DMS 273 treated with DMSO at 0.1 percent for 48 hours (cell line): ENCODE results near the gene SMCO3.

ENCODE experiments used
- DNase-seq: peaks from one replicate; lab custom pipeline; 2025; lab: John Stamatoyannopoulos, UW

The SMCO3 gene

DNA sequence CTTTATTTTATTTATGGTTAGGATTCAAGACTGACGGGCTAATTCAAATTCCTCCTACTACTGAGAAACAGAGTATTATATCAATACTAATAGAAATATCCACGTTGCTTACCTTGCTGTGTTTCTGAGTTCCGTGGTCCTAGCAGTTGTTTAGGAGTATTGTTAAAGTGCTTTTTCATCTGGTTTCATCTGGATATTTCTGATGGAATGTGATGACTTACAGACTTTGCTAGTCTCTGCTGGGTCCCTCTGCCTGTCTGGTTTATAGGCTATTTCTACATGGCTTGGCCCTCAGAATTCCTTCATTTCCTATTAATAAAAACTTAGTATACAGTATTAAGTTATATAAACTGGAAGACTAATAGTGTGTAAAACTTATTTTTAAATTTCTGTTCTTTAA is at the start of gene SMCO3:
Gene SMCO3 (minus strand): TSS at position 169 of the 400 bp plus-strand sequence. CDS start 7,502 bp downstream, outside the sequence.
- no peak for DNase-seq

DNA sequence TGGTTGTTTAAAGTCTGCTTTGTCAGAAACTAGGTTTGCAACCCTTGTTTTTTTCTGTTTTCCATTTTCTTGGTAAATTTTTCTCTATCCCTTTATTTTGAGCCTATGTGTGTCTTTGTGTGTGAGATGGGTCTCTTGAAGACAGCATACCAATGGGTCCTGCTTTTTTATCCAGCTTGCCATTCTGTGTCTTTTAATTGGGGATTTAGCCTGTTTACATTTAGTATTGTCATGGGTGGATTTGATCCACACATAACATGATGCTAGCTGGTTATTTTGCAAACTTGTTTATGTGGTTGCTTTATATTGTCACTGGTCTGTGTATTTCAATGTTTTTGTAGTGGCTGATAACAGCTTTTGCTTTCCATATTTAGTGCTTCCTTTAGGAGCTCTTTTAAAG is 46.5 kb upstream of the SMCO3 start:
- DNase-seq: no peak

DNA sequence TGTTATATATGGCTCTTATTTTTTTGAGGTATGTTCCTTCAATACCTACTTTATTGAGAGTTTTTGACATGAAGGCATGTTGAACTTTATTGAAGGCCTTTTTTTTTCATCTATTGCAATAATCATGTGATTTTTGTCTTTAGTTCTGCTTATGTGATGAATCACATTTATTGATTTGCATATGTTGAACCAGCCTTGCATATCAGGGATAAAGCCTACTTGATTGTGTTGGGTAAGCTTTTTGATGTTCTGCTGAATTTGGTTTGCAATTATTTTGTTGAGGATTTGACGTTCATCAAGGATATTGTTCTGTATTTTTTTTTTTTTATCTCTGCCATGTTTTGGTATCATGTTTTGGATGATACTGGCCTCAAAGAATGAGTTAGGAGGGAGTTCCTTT is 44.5 kb upstream of the SMCO3 start:
- DNase-seq: no peak

DNA sequence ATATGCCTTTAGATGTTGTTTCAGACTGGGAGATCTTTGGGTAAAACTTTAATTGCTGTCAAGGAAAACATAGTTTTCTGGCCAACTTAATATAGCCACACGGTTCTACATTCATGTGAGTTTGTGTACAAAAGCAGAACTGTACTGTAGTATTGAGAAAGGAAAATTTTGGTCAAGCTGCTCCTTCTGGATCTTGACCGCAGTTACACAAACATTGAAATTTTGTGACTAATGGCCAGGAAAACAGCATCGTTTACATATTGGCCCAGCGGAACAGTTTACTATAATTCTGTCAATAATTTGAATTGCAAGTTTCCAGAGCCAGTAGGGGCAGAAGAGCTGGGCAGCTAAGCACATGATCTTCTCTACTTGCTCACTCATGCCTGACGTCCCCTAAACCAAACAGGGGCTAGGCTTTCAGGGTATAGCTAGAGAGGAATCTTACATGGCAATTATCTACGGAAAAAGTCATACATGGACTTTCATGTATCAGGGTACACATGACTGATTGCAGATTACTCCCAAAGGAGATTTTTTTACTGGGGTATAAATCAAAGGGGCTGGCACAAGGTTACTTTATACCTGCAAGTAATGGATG is 40.7 kb upstream of the SMCO3 start:
- DNase-seq: no peak

DNA sequence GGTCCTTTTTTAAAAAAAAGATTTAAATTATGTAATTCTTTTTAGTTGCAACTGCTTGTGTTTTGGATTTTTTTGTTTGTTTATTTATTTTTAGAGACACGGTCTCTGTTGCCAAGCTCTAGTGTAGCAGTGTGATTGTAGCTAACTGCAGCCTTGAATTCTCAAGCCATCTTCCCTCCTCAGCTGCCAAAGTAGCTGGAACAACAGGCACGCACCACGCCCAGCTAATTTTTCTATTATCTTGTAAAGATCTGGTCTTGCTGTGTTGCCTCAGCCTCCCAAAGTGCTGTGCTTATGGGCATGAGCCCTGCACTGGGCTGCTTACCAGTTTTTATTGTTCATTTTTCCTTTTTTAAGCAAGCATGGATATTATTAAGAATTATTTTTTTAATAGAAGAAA is 40.0 kb upstream of the SMCO3 start:
- DNase-seq: no peak

DNA sequence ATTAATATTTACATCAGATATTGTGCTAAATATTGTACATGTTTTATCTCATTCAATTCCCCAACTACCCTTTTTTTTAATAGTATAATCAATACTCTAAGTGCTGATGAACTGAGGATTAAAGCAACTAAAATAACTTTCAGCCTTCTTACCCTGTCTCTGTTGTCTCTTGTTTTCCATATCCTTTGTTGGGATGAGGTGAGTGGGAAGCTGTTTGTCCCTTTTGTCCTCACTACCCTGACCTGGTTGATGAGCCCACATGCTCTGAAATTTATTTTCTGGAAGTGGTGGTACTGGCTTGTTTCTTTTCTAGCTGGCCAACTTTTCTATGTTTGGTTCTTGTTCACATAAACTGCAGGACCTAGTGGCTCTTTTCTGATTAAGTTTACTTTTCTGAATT is 38.9 kb upstream of the SMCO3 start:
- DNase-seq: no peak

DNA sequence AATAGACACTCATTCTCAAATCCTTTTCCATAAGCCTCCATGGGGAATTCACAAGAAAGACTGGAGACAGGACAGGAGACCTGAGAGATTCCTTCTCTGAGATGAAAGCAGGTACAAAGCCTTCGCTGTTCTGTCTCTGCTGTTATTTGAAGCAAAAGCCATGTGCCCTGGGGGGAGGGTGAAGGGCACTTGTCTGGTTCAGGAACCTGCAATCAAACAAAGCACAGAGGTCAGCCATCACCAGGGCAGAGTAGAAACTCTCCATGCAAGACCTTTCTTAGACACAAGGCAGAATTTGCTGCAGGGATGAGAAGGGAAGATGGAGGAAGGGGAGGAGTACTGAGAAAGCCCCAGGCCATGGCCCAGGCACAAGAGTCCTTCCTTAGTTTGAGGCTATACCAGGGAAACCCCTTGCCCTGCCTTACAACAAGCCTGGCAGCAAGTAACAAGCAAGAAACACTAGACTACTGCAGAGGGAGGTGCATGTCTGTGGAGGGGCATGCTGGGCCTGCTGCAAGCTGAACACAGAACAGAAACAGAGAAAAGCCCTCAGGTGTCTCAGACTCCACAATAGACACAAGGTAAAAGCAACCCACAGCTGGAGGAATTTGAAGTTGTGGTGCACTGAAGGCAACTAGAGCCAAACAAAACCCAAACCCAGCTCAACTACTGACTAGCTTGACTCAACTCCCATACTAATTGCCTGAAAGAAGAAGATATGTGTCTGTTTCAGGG is 37.1 kb upstream of the SMCO3 start:
- DNase-seq: no peak

DNA sequence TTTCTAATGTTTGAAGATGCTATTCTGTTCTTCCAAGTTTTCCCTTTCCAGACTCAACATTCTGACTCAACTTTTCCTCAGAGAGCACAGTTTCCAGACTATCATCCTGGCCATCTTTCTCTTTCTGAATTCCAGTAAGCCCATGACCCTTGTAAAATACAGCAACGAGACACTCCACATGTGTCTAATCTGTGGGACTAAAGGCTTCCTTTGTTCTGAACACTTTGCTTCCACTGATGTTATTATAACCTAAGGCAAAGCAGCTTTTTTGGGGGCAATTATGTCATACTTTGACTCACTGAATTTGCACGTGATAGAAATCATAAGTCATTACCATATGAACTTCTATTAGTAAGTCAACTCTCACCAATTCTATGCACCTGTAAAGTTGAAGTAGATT is 35.7 kb upstream of the SMCO3 start:
- DNase-seq: no peak

DNA sequence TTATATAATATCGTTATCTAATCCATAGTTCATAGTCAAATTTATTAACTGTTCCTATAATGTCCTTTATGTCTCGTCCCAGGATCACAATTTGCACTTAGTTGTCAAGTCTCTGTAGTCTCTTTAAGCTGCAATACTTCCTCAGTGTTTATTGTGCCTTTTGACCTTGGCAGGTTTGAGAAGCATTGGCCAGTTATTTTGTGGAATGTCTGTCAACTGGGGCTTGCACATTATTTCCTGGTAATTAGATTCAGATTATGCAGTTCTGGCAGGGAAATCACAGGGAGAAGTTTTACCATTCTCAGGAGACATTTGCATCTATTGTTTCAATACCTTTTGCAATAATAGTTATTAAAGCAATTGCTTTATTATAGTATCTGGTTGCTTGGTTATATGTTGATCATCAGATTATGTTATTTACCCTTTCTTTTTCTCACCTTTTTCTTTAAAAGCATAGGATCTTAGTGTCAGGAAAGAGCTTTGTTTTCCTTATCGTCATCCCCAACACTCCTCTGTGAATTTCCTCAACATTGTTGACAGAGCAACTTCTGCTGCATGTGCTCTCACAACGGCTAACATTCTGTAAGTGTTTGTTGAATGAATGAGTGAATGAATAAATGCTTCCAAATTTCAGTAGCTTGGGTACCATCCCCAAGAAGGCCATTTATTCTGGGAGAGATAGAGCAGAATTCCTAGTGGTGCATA is 33.0 kb upstream of the SMCO3 start:
- no peak for DNase-seq

DNA sequence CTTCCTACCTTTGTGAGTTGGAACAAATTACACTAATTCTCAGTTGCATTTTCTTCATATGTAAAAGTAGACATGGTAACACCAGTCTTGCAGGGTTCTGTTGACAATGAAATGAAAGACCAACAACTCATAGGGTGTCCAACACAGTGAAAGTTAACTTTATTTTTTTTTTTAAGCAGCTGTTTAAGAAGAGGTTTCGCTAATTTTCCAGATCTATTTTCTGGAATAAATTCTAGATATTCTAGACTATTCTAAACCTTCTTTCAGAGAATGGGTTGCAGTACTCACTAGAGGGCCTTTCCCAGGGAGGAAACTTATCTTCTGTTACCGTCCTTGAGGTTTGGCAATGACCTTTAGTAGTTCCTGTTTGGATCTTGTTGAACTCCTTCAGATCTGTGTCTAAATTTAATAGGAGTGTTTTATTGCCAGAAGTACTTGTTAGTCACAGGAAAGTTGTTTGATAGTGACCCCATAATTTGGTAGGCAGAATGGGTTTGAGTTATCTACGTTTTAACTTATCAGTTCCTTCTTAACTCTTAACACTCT is 32.1 kb upstream of the SMCO3 start:
- no peak for DNase-seq

DNA sequence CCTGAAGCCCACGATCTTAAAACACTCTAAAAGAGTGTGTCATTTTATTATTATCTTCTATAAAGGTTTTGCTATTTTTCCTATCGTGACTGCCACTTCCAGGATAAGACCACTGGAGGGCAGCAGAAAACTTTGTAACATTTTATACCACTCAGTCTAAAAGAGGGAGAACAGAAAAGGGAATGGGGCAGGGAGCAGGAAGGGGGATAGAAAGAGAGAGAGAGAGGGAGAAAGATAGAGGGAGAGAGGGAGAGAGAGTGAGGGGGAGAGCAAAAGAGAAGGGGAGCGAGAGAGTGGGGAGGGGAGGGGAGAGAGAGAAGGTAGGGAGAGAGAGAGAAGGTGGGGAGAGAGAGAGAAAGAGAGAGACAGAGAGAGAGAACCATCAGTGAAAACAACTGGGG is 31.4 kb upstream of the SMCO3 start:
- no peak for DNase-seq

DNA sequence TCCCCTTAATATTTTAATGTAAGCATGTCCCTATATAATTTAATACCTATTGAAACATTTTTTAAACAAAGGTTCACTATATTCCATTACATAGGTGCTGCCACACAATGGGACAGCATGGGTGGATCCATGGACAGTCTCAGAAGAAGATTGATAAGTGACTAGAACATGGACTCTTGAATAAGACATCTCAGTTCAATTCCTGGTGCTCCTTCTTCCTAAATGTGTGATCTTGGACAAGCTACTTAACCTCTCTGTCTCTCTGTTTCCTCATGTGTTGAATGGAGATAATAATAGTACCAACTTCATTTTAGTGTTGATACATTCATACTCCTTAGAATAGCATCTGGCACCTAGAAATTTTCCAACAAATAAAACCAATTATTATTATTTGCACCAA is 30.4 kb upstream of the SMCO3 start:
- DNase-seq: no peak

DNA sequence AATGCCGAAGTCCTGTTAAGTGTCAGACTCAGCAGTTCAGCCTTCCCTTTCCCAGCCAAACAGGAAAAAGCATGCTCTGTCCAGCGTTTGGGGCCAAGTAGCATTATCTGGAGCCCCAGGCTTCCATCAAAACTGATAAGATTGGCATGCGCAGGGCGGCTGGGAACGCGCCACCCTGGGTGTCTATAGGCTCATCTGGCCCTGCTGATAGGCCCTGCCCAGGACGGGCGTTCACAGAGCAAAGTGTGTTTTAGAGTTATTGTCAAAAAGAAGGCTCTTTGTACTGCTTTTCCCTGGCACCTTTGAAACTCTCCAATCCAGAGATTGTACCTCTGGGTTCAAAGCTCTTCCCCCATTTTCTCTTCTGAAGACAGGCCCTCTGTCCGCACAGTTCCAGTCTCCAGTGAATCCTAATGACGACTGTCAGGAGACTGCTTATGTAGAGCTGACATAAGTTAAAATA is 29.5 kb upstream of the SMCO3 start, which contains the start of gene ART4:
Gene ART4 (minus strand): TSS at position 102 of the 463 bp plus-strand sequence. CDS start 413 bp downstream, outside the sequence.
- no peak for DNase-seq

DNA sequence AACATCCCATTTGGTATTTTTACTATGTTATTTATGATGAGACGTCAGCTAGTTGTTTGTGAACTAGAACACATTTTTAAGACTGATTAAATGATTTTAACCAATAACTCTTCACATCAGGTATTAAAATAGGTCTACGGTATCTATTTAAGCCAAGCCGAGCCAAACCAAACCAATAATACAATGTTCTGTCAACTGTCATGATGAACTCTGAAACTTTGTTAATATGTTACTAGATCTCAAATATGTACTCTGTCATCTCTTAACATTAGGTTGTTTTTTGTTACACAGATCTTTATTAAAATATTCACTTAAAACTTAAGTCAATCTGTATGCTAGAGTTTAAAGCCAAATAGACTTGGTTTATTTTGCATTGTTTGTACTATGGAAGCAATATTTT is 28.3 kb upstream of the SMCO3 start:
- no peak for DNase-seq

DNA sequence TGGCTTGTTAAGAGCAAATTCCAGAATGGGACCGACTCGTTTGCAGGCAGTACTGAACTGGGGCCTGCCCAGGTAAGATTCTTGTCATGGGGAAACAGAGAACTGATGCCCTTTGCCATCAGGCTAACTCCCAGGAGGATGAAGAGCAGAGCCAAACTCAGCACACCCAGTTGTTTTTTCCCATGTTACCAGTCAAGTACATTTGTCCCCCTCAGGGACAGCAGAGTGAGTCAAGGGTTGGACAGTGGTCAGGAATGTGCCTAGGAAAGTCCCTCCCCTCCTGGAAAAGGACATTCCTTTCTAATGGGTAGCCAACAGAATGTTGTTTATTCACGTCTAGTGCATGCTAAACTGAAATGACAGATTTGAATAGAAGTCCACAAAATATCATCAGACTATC is 27.8 kb upstream of the SMCO3 start:
- no peak for DNase-seq

DNA sequence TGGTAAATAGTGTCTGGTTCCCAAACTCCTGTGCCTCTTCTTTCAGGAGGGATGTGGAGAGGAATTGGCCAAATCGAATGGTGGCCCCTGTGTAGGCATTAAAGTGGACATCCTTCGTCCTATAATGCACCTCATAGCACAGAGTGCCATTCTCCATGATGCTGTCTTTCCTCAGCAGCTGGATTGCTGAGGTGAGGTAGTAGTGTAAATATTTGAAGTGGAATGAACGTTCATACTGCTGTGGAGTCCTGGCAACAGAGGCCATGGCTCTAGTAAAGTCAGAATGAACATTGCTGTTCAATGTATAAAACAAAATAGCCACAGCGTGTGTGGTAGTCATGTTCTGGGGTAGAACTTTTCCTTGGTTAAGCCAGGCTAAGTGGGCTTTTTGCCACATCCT is 26.6 kb upstream of the SMCO3 start:
- DNase-seq: no peak

DNA sequence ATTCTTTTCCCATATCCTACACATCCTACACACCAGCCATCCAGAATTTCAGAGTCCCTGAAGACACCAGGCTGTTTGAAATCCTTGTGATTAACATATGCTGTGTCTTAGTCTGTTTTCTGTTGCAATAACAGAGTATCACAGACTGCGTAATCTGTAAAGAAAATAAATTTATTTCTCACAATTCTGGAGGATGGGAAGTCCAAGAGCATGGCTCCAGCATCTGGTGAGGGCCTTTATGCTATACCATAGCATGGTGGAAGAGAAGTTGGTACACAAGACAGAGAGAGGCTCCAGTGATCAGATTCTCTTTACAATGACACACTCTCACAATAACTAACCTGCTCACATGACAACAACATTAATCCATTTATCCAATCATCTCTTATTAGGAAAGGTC is 25.3 kb upstream of the SMCO3 start:
- DNase-seq: no peak

DNA sequence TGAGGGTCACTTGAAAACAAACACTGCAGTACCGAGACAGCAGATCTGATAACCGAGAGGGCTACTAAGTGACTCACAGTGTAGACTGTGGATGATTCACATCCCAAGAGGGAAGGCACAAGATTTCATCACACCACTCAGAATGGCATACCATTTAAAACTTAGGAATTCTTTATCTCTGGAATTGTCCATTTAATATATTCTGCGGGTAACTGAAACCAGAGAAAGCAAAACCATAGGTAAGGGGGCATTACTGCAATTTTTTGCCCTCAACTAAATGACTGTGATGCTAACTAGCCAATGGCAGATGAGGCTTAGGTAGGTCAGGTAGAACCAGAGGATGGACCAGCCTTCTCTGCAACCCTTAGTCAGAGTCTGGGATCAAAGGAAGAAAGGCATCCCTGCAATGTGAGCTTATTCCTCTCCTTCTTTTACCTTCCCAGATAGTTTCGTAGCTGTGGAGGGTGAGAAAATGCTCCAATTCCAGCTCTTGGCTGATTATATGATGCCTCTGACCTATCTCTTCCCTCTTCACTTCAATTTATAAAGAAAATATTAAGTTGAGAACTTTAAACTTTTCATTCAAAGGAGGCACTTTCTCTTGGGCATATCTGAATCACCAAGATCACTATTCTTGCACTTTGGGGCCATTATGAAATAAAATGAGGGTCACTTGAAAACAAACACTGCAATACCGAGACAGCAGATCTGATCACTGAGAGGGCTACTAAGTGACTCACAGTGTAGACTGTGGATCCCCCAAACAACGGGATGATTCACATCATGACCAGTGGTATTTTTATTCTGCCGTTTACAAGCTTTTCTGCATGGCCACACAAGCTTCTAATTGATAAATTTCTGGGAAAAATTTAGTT is 22.6 kb upstream of the SMCO3 start:
- no peak for DNase-seq

DNA sequence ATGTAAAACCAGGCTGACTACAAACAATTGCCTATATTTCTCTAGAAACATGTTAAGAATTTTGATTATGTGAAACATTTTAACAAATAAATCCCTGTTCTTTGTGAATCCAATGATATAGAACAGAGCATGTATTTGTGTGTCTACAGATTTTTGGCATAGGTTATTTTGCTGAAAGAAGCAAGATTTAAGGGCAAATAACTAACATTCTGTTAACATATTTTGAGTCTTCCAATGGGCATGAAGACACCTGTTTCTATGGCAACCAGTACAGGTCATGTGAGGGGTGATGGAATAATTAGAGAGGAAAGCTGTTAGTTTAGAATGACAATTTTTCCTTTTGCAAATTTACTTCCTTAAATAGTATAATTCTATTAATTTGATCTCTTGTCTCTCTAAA is 20.5 kb upstream of the SMCO3 start:
- no peak for DNase-seq

DNA sequence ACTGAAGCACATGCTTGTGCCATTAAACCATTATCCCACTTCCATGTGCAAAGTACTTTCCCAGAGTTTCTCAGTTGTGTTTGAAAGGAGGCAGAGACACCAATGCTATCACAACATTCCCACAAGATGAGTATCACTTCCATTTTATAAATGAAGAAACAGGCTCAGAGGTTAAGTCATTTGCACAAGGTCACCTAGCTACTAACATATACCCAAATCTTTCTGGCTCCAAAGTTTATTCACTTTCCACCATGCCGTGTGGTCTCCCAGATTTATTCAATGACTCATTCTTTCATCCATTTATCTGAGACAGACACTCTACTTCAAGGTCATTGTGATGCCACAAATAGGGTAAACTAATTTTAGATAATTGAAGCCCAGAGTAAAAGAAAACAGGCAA is 20.0 kb upstream of the SMCO3 start:
- DNase-seq: no peak

DNA sequence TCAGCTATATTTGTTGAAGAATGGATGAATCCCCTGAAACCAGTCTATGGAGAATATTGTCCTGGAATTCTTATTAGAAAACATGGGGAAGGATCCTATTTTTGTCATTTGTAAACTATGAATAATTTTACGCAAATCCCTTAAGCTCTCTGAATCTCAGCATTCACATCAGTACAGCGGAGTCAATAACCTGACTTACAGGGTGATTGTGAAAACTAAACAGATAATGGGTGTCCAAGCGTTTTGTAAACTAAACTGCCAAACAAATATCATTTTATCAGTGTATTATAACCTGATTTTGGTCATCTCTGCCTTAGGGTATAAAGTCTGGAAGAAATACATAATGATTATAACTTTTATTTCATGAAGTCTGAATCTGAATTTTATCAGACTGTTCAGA is 19.4 kb upstream of the SMCO3 start:
- DNase-seq: no peak

DNA sequence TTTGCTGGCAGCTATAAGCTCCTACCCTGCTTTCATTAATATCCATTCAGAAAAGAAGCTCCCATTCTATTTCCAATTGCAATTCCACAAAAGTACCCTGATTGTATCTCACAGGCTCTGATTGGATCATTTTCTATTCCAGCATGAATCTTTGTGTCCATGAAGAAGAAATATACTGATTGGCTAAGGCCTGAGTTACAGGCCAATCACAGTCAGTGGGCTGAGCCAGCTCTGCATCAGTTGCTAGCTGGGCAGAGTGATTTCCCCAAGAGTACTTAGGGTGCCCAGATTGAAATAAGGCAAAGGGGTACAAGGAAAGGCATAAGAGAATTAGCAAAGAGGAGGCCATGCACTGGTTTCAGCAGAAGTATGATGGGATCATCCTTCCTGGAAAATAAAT is 14.9 kb upstream of the SMCO3 start:
- DNase-seq: no peak
